C4-2B (cell line): ENCODE measurements around the gene PPP1R36.

Experiments
- H3K27ac ChIP-seq: fragments of 450-650 bp; 2 replicates; pipeline ENCODE4 v1.5.1; 2017
- ZFX ChIP-seq: fragments of 450-650 bp; IDR thresholded peaks from 2 replicates; pipeline ENCODE4 v1.6.1; 2017
- TF ChIP-seq, protein P1 (sequence below): fragments of 450-650 bp; conservative IDR thresholded peaks from 2 replicates; pipeline ENCODE4 v1.5.1; 2017; ENCODE audit warnings: mild to moderate bottlenecking

PPP1R36 gene

DNA sequence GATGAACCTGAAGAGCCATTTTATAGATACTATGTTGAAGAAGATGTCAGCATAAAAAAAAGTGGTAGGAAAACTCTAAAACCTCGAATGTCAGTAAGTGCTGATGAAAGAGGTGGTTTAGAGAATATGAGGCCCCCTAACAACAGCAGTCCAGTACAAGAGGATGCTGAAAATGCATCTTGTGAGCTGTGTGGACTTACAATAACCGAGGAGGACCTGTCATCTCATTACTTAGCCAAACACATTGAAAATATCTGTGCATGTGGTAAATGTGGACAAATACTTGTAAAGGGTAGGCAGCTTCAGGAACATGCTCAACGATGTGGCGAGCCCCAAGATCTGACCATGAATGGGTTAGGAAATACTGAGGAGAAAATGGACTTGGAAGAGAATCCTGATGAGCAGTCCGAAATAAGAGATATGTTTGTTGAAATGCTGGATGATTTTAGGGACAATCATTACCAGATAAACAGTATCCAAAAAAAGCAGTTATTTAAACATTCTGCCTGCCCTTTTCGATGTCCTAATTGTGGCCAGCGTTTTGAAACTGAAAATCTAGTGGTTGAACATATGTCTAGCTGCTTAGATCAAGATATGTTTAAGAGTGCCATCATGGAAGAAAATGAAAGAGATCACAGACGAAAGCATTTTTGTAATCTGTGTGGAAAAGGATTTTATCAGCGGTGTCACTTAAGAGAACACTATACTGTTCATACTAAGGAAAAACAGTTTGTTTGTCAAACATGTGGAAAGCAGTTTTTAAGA lies 27.0 kb upstream of the PPP1R36 start:
- H3K27ac ChIP-seq, result no peak overlapping the region
- TF ChIP-seq, protein P1, sequence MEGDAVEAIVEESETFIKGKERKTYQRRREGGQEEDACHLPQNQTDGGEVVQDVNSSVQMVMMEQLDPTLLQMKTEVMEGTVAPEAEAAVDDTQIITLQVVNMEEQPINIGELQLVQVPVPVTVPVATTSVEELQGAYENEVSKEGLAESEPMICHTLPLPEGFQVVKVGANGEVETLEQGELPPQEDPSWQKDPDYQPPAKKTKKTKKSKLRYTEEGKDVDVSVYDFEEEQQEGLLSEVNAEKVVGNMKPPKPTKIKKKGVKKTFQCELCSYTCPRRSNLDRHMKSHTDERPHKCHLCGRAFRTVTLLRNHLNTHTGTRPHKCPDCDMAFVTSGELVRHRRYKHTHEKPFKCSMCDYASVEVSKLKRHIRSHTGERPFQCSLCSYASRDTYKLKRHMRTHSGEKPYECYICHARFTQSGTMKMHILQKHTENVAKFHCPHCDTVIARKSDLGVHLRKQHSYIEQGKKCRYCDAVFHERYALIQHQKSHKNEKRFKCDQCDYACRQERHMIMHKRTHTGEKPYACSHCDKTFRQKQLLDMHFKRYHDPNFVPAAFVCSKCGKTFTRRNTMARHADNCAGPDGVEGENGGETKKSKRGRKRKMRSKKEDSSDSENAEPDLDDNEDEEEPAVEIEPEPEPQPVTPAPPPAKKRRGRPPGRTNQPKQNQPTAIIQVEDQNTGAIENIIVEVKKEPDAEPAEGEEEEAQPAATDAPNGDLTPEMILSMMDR, result no peak
- TF ChIP-seq ZFX, result no peak

GRCh38 chr14:64525354-64525753 lies 24.4 kb upstream of the PPP1R36 start:
- no peak overlapping the region for H3K27ac ChIP-seq
- TF ChIP-seq, protein P1, result no peak
- TF ChIP-seq ZFX, result no peak

GRCh38 chr14:64531567-64531966 lies 18.2 kb upstream of the PPP1R36 start:
- H3K27ac ChIP-seq, result no peak overlapping the region
- TF ChIP-seq, protein P1, result no peak
- no peak for TF ChIP-seq ZFX

DNA sequence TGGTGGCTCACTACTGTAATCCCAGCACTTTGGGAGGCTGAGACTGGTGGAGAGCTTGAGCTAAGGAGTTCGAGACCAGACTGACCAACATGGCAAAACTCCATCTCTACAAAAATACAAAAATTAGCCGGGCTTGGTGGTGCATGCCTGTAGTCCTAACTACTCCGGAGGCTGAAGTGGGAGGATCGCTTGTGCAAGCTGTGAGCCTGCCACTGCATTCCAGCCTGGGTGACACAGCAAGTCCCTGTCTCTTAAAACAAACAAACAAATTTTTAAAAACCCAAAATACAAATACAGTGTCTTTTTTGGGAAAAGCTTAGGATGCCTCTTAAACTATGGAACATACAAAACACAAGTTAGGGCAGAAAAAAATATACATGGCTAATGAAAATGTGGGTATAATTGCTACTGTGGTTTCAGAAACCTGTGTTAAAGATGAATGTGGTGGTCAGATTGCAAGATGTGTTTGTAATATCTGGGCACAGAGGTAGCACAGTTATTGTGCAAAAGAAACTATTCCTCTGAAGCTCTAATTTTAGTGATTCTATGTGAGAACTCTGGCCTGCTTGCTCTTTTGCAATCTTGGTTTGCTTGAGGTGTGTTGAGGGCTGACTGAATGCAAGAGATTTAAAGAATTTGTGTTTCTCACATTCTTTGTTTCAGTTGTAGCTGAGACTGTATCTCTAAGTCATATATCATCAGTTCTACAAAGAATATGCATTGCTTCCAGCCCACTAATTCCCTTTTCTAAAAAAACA lies 13.1 kb upstream of the PPP1R36 start:
- no peak overlapping the region for H3K27ac ChIP-seq
- TF ChIP-seq ZFX, result no peak
- TF ChIP-seq, protein P1, result no peak

DNA sequence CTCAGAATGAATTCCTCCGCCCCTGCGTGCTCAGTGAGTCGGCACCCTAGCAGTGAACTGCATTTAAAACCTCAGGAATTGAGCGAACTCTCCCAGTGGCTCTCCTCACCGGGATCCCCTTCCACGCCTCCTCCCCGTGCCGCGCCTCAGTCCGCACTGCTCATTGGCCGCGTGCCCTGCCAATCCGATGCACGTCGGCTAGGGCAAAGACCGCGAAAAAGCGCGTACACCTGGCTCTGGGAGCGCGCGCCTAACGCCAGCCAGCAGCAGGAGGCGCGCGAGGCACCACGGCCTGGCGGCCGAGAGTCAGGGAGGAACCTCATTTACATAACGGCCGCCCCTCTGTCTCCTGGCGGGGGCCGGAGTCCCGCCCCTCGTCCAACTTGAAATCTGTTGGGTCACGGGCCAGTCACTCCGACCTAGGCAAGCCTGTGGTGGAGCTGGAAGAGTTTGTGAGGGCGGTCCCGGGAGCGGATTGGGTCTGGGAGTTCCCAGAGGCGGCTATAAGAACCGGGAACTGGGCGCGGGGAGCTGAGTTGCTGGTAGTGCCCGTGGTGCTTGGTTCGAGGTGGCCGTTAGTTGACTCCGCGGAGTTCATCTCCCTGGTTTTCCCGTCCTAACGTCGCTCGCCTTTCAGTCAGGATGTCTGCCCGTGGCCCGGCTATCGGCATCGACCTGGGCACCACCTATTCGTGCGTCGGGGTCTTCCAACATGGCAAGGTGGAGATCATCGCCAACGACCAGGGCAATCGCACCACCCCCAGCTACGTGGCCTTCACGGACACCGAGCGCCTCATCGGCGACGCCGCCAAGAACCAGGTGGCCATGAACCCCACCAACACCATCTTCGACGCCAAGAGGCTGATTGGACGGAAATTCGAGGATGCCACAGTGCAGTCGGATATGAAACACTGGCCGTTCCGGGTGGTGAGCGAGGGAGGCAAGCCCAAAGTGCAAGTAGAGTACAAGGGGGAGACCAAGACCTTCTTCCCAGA lies 9.3 kb upstream of the PPP1R36 start, which contains the start of gene HSPA2:
Gene HSPA2 (plus strand): TSS at position 534 of the 995 bp plus-strand sequence. CDS start 109 bp downstream, at position 643.
- TF ChIP-seq, protein P1, result peak; percentile 88
- TF ChIP-seq ZFX, result no peak
- H3K27ac ChIP-seq, result peak within 1 kb of the TSS; percentile 46

DNA sequence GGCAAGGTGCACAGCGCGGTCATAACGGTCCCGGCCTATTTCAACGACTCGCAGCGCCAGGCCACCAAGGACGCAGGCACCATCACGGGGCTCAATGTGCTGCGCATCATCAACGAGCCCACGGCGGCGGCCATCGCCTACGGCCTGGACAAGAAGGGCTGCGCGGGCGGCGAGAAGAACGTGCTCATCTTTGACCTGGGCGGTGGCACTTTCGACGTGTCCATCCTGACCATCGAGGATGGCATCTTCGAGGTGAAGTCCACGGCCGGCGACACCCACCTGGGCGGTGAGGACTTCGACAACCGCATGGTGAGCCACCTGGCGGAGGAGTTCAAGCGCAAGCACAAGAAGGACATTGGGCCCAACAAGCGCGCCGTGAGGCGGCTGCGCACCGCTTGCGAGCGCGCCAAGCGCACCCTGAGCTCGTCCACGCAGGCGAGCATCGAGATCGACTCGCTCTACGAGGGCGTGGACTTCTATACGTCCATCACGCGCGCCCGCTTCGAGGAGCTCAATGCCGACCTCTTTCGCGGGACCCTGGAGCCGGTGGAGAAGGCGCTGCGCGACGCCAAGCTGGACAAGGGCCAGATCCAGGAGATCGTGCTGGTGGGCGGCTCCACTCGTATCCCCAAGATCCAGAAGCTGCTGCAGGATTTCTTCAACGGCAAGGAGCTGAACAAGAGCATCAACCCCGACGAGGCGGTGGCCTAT lies 8.3 kb upstream of the PPP1R36 start:
- no peak overlapping the region for H3K27ac ChIP-seq
- TF ChIP-seq, protein P1, result no peak
- TF ChIP-seq ZFX, result no peak
